ENCODE results near the gene CLCN4.

The CLCN4 gene

DNA sequence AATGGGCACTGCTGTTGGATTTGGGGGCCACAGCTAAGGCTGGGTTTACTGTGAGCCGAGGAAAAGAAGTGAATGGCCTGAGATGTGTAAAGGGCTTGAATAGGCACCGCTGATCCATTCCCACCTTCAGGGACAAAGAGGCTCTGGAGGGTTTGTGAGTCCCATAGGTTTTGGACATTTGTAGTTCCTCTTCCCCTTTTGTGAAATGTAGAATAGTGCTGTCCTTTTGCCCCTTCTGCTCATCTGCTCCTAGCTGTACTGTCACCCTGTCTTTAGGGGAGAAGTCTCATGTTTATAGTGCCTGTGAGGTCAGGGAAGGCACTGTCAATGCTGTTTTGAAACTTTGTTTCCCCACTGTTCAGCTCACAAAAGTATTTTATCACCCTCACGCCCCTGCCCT, 26.4 kb upstream of the CLCN4 start:
- no peak for DNase-seq (ENCODE audit: low spot score)

DNA sequence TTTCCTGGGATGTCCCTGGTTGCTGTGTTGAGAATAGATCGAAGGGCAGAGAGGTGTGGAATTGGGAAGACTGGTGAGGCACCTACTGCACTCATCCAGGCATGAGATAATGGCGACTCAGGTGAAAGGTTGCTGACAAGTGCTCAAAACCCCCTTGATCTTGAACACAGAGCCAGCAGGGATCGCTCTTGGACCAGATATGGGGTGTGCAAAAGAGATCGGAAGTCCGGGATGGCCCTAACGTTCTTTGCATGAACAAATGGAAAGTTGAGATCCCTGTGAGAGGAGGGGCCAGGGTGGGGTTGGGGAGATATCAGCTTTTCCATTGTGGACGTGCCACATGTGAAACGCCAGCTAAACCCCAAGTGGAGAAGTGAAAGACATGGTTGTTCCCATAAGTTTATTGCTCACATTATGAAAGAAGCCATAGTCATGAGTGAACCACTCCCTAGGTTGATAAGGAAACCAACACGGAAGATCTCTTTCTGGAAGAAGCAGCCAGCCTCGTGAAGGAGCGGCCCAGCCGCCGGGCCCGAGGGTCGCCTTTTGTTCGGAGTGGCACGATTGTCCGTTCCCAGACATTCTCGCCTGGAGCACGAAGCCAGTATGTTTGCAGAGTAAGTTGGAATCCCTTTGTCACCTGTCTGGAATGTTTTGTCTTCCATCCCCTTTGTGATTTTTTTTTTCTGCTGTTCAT, 22.6 kb upstream of the CLCN4 start:
- DNase-seq (ENCODE audit: low spot score) = no peak

DNA sequence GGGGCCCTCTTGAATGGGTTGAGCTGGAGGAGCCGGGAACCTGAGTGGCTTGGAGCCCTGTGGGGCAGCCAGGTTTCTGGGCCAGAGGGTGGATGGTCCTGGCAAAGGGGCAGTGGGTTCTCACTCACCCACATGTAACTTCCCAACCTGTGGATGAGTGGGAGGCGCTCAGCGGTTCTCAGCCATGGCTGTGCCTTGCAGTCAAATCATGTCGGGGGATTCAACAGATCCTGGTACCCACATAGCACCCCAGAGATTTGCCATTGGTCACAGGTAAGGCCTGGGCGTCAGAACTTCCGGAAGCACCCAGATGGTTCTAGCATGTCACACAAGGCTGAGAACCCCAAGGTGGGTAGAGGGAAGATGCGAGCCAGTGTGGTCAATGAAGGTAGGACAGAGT, 21.9 kb upstream of the CLCN4 start:
- DNase-seq (ENCODE audit: low spot score) = no peak

DNA sequence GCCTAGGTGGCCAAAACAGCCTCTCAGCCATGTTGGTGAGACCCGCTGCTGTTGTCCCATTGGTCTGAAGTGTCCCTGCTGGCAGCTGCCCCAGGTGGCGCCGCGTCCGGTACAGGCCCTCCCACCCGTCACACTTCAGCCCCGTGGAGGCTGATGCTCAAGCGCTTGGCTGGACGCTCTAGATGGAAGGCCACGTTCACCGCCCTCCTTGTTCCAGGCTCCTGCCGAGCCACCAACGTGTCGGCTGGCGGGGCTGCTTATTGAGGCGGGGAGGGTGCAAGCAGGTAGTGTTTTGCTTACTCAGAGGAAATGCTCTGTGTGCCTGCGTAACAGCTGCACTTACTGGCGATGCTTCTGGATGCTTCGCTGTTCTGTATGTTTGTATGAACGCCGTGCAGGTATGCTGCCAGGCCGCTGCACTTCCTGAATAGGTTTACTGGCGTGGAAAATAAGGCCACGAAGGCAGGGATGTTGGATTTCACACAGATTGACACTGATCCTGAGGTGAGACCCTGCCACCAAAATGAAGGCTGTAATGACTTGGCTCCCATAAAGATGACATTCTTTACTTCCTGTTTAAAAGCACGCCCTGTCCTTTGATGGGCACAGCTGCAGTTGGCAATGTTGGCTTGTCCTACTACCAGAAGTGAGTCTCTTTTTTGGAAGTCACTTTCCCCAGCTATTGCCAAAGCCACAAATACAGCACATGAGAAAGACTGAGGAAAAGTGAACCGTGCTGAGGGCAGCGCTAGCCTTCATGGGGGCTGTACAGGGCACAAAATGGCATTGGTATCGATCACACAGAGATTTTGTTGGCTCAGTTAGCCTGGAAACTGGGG, 21.0 kb upstream of the CLCN4 start:
- DNase-seq (ENCODE audit: low spot score) = no peak

DNA sequence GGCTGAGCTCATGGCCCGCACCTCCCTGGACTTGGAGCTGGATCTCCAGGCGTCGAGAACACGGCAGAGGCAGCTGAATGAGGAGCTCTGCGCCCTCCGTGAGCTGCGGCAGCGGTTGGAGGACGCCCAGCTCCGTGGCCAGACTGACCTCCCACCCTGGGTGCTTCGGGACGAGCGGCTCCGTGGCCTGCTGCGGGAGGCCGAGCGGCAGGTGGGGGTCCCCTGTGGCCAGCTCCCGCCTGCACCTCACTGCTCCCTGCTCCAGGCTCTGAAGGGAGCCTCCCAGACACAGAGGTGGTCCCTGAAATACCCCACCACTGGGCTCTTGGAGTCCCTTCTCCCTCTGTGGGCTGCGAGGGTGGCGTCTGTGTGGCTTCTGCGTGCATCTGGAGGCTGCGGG, 18.0 kb upstream of the CLCN4 start:
- no peak for DNase-seq (ENCODE audit: low spot score)

DNA sequence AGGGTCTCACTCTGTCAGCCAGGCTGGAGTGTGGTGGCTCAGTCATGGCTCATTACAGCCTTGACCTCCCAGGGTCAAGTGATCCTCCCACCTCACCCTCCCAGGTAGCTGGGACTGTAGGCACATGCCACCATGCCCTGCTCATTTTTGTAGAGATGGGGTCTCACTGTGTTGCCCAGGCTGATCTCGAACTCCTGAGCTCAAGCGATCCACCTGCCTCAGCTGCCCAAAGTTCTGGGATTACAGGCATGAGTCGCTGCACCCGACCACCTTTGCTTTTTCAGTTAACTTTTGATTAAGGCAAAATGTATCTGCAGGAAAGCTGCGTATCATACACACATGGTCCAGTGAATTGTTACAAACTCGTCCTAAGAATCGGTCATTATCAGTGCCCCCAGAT, 16.5 kb upstream of the CLCN4 start:
- DNase-seq (ENCODE audit: low spot score) = no peak

DNA sequence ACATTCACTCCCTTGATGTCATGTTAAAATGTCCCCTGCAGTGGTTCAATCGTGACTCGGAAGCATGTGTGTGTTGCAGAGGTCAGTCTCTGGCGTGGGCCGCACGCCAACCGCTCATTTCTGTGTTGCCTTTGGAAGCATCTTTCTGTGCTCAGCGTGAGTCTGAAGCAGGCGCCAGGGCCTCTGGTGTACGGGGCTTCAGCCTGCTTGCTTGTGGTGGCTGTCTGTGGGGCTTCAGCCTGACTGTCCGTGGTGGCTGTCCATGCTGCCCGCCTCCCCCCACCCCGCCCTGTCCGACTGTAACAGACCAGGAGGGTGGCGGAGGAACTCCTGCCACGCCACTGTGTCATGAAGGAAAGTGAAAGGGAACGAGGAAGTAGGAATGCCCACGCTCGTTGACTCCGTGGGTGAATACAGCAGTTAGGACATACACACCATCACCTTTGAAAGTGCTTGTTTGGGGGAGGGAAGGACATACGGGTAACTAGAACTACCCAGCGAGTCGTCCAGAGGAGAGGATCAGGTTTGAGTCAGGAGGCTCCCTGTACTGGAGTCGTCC, 14.7 kb upstream of the CLCN4 start:
- DNase-seq (ENCODE audit: low spot score) = no peak

DNA sequence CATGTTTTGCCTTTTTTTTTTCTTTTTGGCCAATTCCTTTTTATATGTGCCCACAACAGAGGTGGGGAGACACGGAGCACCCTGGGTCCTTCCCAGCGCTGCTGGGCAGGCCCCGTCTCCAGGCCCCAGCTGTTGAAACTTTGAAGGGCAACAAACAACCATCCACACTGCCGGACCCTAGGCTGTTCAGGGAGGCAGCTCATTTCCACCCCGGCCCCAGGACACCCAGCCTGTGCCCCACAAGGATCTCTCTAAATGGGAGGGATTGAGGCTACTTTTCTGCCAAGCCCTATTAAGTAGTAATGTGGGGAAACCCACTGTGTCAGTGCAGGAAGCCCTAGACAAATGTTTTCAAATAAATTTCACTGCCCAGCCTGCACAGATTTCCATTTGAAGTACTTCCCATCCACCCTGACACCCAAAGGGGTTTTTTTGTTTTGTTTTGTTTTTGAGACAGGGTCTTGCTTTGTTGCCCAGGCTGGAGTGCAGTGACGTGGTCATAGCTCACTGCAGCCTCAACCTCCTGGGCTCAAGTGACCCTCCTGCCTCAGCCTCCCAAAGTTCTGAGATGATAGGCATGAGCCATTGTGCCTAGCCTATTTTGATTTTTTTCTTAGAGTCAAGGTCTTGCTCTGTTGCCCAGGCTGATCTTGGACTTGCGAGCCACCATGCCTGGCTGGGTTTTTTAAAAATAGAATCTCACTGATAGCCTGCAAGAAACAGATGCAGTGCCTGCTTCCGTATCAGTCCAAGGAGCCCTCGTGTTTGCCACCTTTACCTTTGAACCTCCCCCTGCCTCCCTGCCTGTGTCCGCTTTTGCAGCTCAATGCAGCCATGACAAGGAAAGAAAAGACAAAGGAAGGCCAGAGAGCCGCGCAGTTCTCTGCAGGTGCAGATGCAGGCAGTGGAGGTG, 13.4 kb upstream of the CLCN4 start:
- DNase-seq (ENCODE audit: low spot score) = no peak

DNA sequence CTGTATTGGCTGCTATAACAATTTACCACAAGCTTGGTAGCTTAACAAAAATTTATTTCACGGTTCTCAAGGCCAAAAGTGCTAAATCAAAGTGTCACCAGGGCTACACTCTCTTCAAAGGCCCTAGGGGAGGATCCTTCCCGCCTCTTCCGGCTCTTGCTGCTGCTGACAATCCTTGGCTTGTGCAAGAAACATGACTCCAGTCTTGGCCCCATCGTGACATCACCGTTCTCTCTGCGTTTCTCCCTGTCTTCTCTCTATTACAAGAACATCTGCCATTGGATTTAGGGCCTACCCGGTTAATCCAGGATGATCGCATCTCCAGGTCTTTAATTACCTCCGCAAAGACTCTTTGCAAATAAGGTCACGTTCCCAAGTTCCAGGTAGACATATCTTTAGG, 10.4 kb upstream of the CLCN4 start:
- no peak for DNase-seq (ENCODE audit: low spot score)

DNA sequence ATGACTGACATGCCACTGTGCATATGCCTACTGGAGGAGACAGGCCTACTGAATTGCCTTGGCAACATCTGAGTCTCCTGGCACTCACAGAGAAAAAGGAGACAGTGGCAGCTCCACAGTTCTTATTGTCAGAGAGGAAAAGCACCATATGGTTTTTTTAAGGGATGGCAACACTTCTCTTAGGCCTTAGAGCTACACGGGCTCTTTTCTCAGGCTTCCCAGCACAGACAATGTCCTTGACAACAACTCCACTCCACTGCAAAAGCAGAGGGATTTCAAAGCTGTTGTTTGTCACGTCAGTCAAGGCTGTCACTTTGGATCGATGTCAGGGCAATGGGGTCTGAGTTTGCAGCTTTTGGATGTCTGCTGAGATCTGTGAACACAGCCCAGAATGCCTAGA, 4.7 kb upstream of the CLCN4 start:
- DNase-seq (ENCODE audit: low spot score) = no peak

DNA sequence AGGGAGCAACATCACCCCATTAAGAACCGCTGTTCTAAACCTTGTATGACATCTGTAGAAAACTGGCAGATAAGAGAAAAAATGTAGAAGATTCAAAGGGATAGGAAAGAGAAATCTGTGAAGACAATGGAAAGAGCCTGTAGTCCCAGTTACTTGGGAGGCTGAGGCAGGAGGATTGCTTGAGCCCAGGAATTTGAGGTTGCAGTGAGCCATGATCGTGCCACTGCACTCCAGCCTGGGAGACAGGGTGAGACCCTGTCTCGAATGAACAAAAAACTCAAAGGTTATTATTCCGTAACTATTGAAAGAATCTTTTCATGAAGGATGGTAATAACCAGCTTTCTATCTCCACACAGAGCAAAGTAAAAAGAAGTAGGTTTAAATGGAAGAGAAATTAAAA, 1.6 kb upstream of the CLCN4 start:
- DNase-seq (ENCODE audit: low spot score) = no peak

DNA sequence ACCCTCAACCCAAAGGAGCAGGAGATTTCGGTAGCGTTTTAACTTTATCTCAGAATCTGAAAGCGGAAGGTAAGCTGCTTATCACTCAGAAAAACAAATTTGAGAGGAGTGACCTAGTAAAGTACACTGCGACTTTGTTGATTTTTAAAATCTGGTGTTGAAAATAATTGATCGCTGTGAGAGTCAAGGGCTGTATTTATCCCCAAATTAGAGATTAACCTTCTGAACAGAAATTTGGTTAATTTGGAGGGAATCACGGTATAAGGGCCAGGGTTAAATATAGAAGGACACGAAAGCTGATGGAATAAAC, 212 bp downstream of the CLCN4 start:
- DNase-seq (ENCODE audit: low spot score) = no peak

DNA sequence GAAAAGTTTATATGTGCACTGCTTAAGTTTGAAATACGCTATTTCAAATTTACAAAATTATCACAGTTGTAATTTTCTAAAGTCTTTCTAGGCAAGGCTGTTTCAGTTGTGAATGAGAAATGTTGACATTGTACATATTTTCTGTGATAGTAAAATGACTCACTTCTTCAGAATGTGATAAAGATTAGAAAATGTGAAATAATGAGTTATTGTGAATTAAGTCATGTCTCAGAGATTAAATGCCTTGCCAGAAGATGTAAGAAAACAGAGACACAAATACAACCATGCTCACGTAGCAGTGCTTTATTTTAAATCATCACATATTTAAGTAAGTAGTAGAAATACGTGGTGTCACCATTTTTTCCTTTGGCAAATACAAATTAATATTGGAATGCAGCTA, 768 bp downstream of the CLCN4 start:
- peak; percentile 26 for DNase-seq (ENCODE audit: low spot score)

DNA sequence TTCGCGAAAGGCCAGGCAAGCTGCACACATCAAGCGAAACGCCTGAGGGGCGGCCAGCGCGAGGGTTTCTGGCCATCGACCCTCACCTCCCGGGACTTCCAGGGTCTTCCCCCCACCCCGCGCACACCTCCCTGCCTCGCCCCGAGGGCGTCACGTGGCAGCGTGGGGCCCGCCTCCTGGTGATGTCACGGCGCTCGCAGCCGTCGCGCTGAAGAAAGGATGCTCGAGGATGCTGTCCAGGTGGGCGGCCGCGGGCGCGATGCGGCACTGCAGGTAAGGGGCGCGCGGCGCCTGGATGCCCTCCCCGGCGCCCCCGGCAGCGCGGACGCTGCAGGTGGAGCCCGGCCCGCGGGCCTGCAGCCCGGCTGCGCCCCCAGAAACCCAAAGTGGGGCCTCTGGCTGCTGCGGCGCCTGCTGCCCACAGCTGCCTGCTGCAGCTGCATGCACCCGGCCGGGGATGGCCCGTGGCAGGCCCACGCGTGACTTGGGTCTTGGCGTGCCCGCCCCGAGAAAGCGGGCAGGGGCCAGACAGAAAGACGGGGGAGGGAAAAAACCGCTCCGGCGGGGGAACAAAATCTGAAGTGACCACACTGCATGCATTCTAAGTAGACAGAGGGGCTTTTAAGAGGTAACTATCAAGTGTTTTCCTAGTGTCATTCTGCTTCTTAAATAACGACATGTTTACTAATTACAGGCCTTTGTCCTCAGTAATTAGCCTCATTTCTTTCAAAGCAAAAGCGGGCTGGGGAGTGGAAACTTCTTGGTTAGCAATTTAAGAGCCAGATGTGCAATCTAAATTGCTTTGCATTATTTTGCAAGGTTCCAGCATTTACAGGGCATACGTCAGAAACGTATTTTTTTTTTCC, 1.7 kb downstream of the CLCN4 start:
- no peak for DNase-seq (ENCODE audit: low spot score)

DNA sequence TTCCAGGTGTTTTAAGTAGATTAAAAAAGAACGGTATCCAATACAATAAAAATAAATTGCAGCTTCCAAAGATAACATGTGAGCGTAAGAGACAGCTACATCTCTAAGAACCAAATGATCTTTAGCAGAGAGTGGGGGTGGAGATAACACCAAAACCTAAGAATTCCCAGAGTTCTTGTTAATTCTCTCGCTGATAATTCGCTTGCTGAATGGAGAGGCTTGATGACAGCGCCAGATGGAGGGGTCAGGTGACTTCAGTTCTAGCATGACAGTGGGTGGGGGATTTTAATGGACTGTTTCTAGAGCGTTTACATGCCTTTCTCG, 2.3 kb downstream of the CLCN4 start:
- DNase-seq (ENCODE audit: low spot score) = no peak

DNA sequence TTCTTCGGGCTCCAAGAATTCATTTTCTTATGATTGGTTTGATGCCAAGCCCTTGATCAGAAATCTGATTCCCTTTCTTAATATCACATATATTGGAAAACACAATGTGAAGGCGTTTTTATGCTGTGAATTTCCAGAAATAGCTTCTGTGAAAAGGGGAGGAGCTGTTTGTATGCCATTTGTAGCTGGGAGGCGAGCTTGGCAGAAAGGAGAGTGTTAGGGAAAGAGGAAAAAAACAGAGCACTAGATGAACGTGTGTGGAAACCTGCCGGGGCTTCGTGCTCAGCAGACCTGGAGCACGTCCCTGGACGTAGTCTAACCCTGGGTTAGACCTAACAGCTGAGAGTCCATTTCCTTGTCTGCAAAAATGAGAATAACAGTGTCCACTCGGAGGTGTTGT, 3.4 kb downstream of the CLCN4 start:
- no peak for DNase-seq (ENCODE audit: low spot score)

DNA sequence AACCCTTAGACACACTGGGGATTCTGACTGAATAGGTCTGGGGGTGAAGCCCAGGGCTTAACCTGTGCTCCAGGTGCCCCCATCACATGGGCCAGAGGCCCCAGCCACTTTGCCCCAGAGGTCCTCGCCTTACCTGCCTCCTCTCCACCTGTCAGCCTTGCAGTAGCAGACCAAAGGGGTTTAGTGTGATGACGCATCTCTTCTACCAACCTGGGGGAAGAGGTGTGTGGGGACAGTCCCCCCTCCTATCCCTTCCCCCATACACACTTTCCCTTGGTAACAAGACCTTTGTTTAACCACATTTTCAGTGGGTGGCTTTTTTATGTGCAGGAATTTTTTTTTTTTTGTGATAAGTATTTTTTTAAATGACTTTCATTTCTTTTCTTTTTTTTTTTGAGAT, 6.3 kb downstream of the CLCN4 start:
- no peak for DNase-seq (ENCODE audit: low spot score)

DNA sequence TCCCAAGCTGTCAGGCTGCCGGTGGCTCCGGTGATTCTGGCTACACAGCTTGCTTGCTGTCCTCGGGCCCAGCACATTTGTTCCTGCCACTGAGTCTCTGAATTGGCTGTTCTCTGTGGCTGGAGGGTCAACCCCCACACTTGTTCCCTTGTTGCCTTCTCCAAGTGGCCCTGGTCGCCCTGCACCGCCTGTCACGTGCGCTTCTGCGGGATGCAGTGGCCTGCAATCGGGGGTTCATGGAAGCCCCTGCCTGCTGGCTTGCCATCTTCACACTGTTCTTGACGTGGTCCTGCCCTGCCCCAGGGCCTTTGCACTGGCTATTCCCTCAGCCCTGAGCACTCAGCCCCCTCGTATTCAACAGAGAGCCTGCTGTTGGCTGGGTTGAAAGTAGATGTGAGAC, 8.1 kb downstream of the CLCN4 start:
- no peak for DNase-seq (ENCODE audit: low spot score)

DNA sequence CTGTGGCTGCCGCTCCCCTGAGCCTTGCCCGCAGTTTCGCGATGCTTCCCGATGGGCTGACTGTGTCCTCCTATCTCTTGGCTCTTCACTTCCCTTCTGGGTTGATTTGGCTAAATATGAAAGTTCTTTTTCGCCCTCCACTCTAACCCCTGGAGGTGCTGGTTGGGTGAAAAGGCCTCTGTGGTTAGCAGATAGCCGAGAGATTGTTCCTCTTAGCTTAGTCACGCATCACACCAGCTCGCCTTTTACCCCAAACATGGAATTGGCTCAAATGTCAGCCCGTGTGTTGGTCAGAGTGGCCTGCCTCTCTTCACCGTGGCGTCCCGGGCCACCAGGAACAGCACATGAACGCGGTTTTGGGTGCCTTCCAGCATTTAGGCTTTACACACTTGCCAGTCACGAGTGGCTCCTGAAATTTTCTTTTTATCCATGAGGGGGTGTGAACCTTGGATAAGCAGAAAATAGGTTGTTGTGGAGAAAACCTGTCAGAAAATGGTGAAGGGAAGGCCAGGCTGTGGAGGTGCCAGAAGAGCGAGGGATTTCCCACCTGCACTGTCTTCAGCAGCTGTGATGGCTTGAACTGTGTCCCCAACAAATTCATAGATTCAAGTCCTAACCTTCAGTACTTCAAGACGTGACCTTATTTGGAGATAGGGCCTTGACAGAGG, 8.9 kb downstream of the CLCN4 start:
- no peak for DNase-seq (ENCODE audit: low spot score)

DNA sequence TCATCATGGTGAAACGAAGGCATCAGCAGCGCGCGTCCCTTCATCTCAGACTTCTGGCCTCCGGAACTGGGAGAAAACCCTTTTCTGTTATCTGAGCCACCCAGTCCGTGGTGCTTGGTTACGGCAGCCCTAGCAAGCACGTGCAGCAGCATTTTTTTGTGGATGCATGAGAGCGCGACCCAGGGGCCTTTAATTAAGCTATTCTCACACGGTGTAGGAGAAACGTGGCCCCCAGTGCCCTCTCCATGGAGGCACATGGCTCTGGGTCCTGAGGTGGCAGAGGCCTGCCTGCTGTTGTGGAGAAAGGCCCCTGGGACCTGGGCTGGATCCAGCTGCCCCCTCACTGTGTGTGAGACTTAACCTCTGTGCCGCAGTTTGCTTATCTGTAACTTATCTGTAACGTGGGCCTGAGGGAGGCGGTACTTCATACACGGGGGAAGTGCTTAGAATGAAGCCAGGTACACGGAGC, 9.5 kb downstream of the CLCN4 start:
- no peak for DNase-seq (ENCODE audit: low spot score)

DNA sequence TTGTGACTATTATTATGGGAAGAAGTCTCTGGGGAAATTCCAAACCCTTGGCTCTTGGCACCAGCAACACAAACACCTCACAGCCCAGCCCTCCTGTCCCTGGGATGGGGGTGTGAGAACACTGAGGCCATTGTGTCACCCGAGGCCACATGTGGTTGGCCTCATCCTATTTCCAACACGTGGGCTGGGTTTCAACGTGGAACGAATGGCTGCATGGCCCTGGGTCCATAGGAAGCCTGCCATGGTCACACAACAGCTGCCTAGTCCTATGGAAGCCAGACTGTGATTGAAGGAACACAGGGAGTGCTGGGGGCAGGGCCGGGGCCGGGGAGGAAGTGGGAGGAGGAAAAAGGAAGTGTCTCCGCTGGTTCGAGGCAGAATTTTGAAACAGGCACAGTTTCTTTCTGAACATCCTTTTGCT, 10.0 kb downstream of the CLCN4 start:
- DNase-seq (ENCODE audit: low spot score) = peak; percentile 48
